ENCODE data around the gene GMIP. TPM values are rescaled to one million over a fixed set of nuclear protein-coding genes. Genes with fewer than 3 reads are reported as not detected.

Gene GMIP
- total RNA-seq, 1 donor from 2014 or later = 54.4 TPM

- TF ChIP-seq CTCF (IDR thresholded peaks at IDR 0.05) = no peak
- no peak overlapping the region for H3K27ac ChIP-seq
- intact Hi-C loops (cut with DNase I) = no loop called here
- ATAC-seq = no peak
- H3K4me3 ChIP-seq = peak overlapping the region; percentile 64
- H3K4me1 ChIP-seq = peaks cover 14% of the 10 kb centered on the region
- H3K36me3 ChIP-seq = peaks cover 6% of the 10 kb centered on the region
- peak; percentile 49 for DNase-seq
- H3K27me3 ChIP-seq (ENCODE audit: low read depth) = no peaks in the 10 kb centered on the region
- no peaks in the 10 kb centered on the region for H3K9me3 ChIP-seq
Measured at GRCh38 chr19:19626516-19627472, 16.7 kb downstream of the GMIP start.

GRCh38 chr19:19624032-19624570, 19.4 kb downstream of the GMIP start:
- H3K4me1 ChIP-seq = peaks cover 14% of the 10 kb centered on the region
- DNase-seq (no peak), ATAC-seq (no peak)
- H3K4me3 ChIP-seq = no peak overlapping the region
- no peaks in the 10 kb centered on the region for H3K9me3 ChIP-seq
- no peaks in the 10 kb centered on the region for H3K36me3 ChIP-seq
- H3K27me3 ChIP-seq (ENCODE audit: low read depth) = no peaks in the 10 kb centered on the region
- TF ChIP-seq CTCF (IDR thresholded peaks at IDR 0.05) = no peak
- H3K27ac ChIP-seq = no peak overlapping the region
- intact Hi-C loops (cut with DNase I) = no loop called here

- H3K27me3 ChIP-seq (ENCODE audit: low read depth) = no peaks in the 10 kb centered on the region
- H3K27ac ChIP-seq = no peak overlapping the region
- TF ChIP-seq CTCF (IDR thresholded peaks at IDR 0.05) = no peak
- intact Hi-C loops (cut with DNase I) = no loop called here
- H3K9me3 ChIP-seq = no peaks in the 10 kb centered on the region
- no peak for DNase-seq
- no peak overlapping the region for H3K4me3 ChIP-seq
- ATAC-seq = no peak
- no peaks in the 10 kb centered on the region for H3K36me3 ChIP-seq
- peaks cover 10% of the 10 kb centered on the region for H3K4me1 ChIP-seq
Measured at GRCh38 chr19:19623383-19623782, 20.1 kb downstream of the GMIP start.

GRCh38 chr19:19619849-19620210, 23.6 kb downstream of the GMIP start:
- no peak for DNase-seq
- intact Hi-C loops (cut with DNase I) = no loop called here
- H3K27me3 ChIP-seq (ENCODE audit: low read depth) = no peaks in the 10 kb centered on the region
- no peak overlapping the region for H3K4me3 ChIP-seq
- no peaks in the 10 kb centered on the region for H3K9me3 ChIP-seq
- no peaks in the 10 kb centered on the region for H3K36me3 ChIP-seq
- H3K27ac ChIP-seq = no peak overlapping the region
- peaks cover 9% of the 10 kb centered on the region for H3K4me1 ChIP-seq
- ATAC-seq = no peak
- TF ChIP-seq CTCF (IDR thresholded peaks at IDR 0.05) = no peak

- intact Hi-C loops (cut with DNase I) = no loop called here
- Histone ChIP-seq H3K4me3 (peak overlapping the region; percentile 60), H3K9me3 (no peaks in the 10 kb centered on the region), H3K27ac (no peak overlapping the region), H3K36me3 (no peaks in the 10 kb centered on the region), H3K27me3 (ENCODE audit: low read depth) (no peaks in the 10 kb centered on the region), H3K4me1 (peaks cover 9% of the 10 kb centered on the region)
- no peak for TF ChIP-seq CTCF (IDR thresholded peaks at IDR 0.05)
- DNase-seq (peak; percentile 46), ATAC-seq (peak in 1 of 2 donors; percentile 9)
Measured at GRCh38 chr19:19619181-19619848, 24.1 kb downstream of the GMIP start.
